ENCODE results near the gene TRIM25. TPM values are rescaled to one million over a fixed set of nuclear protein-coding genes. Genes with fewer than 3 reads are reported as not detected.

Gene TRIM25
- total RNA-seq, 1 donor from 2014 or later = 51.5 TPM

GRCh38 chr17:56902348-56902747, 11.5 kb downstream of the TRIM25 start:
- intact Hi-C loops (cut with DNase I) = no loop called here
- DNase-seq (ENCODE audit: low spot score) (peak; percentile 33), ATAC-seq (no peak)

DNA sequence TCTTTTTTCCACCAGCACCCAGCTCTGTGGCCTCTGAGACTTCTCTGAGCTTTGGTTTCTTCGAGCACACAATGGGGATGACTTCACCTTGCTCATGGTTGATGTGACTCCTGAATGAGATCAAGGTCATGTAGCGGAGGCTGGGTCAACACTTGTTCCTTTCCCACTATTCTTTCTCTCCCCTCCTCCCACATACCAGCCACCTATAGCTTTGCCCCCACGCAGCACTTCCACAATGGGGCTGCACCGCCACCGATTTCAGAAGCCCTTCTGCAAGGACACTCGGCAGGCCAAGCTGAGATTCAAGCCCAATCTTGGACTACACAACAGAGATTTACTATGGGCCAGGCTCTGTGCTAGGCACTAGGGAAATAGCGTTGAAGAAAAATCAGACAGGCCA, 14.4 kb downstream of the TRIM25 start:
- DNase-seq (ENCODE audit: low spot score) (peak; percentile 10), ATAC-seq (no peak)
- intact Hi-C loops (cut with DNase I) = no loop called here

DNA sequence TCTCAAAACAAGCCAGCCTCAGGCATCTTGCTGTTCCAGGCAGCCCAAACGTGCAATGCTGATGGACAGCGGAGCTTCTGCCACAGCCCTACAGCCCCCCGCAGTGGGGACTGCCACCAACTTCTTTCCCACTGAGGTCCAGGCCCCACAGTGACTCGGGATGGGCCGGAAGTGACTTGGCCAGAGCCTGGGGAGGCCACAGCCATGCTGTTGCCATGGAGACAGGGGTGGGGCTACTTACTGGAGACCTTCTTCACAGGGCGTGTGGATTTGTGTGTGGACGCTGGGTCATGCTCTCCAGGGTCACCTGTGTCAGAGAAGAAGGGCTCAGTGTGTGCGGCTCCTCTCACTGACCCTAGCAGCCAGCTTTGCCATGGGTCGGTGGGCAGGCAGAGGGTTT, 15.0 kb downstream of the TRIM25 start:
- peak; percentile 55 for DNase-seq (ENCODE audit: low spot score)
- intact Hi-C loops (cut with DNase I) = no loop called here
- no peak for ATAC-seq

GRCh38 chr17:56897646-56898424, 16.0 kb downstream of the TRIM25 start:
- peak; percentile 28 for DNase-seq (ENCODE audit: low spot score)
- no peak for ATAC-seq
- intact Hi-C loops (cut with DNase I) = no loop called here

GRCh38 chr17:56896968-56897359, 16.9 kb downstream of the TRIM25 start:
- DNase-seq (ENCODE audit: low spot score) (peak; percentile 8), ATAC-seq (no peak)
- intact Hi-C loops (cut with DNase I) = no loop called here

DNA sequence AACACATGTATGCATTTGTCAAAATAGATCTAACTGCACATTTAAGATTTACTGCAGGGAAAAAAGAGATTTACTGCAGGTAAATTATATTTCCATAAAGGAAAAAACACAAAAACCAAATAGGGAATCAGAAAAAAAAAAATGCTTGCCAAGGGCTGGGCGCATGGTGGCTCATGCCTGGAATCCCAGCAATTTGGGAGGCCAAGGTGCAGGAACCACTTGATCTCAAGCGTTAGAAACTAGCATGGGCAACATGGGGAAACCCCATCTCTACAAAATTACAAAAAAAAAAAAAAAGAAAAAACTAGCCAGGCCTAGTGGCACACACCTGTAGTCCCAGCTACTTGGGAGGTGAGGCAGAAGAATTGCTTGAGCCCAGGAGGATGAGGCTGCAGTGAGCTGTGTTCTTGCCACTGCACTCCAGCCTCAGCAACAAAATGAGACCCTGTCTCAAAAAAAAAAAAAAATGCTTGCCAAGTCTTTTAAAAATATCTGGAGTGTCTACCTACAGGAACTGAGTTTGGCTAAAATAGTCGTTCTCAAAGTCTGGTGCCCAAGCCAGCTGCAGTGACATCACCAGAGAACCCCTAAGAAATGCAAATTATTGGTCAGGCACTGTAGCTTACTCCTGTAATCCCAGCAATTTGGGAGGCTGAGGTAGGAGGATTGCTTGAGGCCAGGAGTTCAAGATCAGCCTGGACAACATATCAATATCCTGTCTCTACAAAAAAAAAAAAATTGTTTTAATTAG, 17.5 kb downstream of the TRIM25 start:
- ATAC-seq (no peak), DNase-seq (ENCODE audit: low spot score) (no peak)
- intact Hi-C loops (cut with DNase I) = no loop called here

DNA sequence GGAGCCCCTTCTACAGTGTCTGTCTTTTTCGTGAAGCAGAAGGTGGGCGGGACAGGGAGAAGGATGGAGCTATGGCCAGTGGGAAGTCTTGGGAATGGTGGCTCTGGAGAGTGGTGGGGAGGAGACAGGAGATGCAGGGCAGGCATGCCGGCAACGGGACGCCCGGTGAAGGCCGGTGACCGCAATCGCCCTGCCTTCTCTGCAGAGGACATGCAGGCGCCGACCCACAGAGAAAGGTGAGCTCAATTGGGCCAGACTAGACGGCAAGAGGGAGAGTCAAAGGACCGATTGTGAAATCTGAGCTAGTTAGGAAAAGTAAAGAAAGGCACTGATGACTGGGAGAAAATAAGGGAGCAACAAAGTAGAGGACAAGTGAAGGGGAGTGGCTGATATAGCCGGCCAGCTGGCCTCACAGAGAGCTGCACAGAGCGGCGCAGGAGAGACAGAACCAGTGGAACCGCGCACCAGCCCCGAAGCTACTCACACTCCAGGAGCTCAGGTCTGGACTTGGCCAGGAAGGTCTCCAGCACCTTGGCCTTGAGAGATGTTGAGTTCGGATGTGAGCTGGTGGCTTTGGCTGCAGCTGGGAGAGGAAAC, 18.9 kb downstream of the TRIM25 start:
- no peak for ATAC-seq
- intact Hi-C loops (cut with DNase I) = no loop called here
- DNase-seq (ENCODE audit: low spot score) = peak; percentile 41

DNA sequence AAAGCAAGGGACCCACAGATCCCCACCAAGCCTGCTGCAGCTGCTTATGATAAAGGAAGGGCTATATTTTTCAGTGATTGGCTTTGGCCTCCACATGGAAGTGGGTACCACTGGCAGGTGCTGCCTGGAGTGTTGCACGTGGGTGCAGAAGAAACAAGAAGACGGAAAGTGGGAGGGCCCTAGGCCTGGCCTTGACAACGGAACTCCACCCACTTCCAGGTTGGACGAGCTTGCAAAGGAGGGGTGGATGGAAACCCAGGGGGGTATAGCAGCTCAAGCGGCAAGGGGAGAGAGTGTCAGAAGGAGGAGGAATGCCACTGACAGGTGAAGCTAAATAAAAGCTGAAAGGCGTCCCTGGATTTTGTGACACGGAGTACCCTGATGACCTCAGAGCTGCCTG, 20.3 kb downstream of the TRIM25 start:
- intact Hi-C loops (cut with DNase I) = no loop called here
- peak; percentile 28 for DNase-seq (ENCODE audit: low spot score)
- no peak for ATAC-seq

DNA sequence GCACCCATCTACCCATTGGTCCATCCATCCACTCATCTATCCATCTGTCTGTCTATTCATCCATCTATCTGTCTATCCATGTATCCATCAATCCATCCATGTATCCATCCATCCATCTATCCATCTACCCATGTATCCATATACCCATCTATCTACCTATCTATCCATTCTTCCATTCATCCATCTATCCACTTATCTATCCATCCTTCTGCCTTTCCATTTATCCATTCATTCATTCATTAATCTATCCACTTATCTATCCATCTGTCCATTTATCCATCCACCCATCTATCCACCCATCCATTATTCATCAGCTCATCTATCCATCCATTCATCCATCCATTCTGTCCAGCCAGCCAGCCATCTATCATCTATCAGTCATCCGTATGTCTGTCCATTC, 21.5 kb downstream of the TRIM25 start:
- intact Hi-C loops (cut with DNase I) = no loop called here
- ATAC-seq = no peak
- no peak for DNase-seq (ENCODE audit: low spot score)

GRCh38 chr17:56891751-56892150, 22.1 kb downstream of the TRIM25 start:
- DNase-seq (ENCODE audit: low spot score) = peak; percentile 63
- intact Hi-C loops (cut with DNase I) = no loop called here
- ATAC-seq = no peak

- intact Hi-C loops (cut with DNase I) = no loop called here
- peak; percentile 21 for DNase-seq (ENCODE audit: low spot score)
- ATAC-seq = no peak
These were observed 22.8 kb downstream of the TRIM25 start for GRCh38 chr17:56890906-56891674.

- DNase-seq (ENCODE audit: low spot score) (no peak), ATAC-seq (no peak)
- intact Hi-C loops (cut with DNase I) = no loop called here
These were observed 23.5 kb downstream of the TRIM25 start for GRCh38 chr17:56890390-56890789.

DNA sequence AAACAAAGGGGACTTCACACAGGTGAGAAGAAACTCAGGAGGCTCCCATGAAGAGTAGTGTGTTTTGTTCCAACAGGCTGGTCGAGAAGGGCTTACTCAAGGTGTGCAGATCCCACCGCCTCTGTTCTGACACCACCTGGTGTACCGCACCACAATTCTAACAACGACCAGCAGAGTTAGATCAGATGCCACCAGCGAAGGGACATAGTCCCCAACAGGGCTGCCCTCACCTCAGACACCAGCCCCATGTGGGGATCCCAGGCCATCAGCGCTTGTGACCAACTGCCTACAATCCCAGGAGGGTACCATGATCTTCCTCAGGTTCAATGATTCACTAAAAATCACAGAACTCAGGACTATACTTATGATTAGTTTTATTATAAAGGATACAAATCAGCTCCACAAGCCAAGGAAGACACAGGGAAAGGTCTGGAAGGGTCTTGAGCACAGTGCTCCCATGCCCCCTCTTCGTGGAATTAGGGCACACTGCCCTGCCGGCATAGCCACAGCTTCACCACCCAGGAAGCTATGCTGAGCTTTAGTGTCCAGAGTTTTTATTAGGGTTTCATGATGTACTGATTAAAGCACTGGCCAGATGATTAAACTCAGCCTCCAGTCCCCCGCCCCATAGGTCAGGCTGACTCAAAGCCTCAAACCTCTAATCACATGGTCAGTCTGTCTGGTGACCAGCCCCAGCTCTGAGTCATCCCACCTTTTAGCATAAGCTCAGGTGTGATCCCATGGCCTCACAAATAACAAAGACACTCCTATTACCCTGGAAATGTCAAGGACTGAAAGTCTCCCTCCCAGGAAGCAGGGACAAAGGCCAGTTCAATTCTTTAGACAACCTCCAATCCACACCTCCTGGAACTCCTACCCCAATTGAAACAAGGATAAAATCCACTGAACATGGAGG, 26.0 kb downstream of the TRIM25 start:
- DNase-seq (ENCODE audit: low spot score) (no peak), ATAC-seq (no peak)
- intact Hi-C loops (cut with DNase I) = no loop called here

DNA sequence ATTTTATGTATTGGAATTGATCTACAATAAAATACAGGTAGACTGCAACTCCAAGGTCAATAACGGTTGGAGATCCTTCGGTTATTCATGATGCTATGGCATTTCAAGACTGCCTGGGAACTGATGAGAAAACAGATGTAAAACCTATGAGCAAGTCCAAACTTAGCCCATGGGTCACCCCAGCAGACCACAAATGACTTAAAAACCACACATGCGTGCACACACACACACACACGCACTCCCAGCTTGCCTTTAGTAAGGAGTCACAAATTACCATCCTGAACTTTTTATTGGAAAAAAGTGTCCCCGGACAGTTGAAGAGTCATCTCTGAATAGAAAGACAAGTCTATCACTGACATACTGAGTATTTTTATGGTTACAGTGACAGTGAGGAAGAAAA, 26.7 kb downstream of the TRIM25 start:
- intact Hi-C loops (cut with DNase I) = no loop called here
- ATAC-seq = no peak
- DNase-seq (ENCODE audit: low spot score) = no peak

DNA sequence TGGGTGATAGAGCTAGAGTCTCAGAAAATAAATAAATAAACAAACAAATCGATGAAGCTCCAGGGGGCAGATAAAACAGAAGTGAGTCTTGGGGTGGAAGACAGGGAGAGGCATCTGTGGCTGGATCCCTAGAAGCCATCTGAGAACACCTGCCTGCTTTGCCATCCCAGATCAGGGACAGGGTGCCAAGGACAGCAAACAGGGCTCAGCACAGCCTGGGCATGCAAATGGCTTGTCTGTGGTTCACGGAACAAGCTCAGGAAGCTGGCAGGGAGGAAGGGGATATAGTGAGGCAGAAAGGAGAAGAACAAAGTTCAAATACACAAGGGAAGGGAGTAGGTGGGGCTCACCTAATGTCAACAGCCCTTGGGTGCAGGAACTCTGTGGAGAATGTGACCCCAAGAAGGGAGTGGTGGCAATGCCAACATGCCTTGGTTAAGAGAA, 27.5 kb downstream of the TRIM25 start:
- intact Hi-C loops (cut with DNase I) = no loop called here
- no peak for DNase-seq (ENCODE audit: low spot score)
- no peak for ATAC-seq

GRCh38 chr17:56885312-56885657, 28.6 kb downstream of the TRIM25 start:
- ATAC-seq (no peak), DNase-seq (ENCODE audit: low spot score) (no peak)
- intact Hi-C loops (cut with DNase I) = no loop called here

- intact Hi-C loops (cut with DNase I) = no loop called here
- DNase-seq (ENCODE audit: low spot score) = no peak
- no peak for ATAC-seq
These were observed 29.2 kb downstream of the TRIM25 start for GRCh38 chr17:56884483-56885311.

DNA sequence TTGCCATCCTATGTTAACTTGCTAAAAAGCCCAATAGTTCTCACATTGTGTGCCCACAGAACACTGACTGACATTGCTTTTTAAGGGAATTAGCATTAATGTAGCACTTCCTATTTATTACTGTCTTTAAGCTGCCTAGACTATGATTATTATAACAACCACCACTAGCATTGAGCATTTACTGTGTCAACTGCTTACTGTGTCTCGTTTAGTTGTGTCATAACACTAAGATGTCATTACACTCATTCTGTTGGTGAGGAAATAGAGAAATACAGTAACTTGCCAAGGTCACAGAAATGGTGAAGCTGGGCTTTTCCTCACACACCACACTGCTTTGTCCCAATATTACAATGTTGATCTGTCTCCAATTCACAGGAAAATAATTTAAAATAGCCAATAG, 30.2 kb downstream of the TRIM25 start:
- DNase-seq (ENCODE audit: low spot score) (no peak), ATAC-seq (no peak)
- intact Hi-C loops (cut with DNase I) = no loop called here
